Measurements from ENCODE around the gene LRRC41. TPM values are rescaled to one million over a fixed set of nuclear protein-coding genes. Genes with fewer than 3 reads are reported as not detected.

The LRRC41 gene
- total and polyA plus RNA-seq, 2 of the 13 experiments (the other 11 are each of a cell fraction or from before 2014, with no cell fraction given): 48.1 to 53.6 TPM

DNA sequence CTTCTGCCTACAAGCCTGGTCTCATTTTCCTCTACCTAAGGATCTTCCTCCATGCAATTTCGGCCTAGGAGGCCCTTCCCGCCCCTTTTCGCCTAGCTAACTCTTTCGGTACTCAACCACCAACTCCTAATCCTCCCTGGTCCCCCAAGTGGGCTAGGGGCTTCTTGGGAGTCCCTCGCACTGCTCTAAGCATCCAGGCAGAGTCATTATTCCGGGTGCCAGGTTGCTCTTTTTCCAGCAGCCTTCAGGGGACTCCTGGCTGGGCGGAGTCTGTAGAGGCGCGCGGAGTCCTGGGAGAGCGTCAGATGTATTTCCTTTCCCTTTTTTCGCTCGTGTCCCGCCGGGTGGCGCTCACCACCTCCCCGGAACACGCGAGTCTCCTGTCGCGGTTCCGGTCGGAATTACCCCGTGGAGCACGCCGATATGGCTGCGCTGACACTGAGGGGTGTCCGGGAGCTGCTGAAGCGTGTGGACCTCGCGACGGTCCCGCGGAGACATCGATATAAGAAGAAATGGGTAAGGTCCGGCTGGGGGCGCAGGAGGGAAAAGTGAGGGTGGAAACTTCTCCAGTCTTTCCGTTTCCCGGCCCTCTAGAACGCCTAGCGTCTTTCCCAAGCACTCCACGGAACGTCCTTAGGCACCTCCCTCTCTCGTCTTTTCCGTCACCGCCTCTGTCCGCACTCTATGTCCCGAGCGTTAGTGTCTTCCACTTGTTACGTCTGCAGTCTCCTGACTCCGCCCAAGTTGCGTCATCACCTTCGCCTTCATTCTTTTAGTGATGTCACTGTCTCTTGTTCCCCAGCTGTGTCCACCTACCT is 37.2 kb upstream of the LRRC41 start, which contains the start of gene NSUN4 (continued):
- TF ChIP-seq, protein P1, sequence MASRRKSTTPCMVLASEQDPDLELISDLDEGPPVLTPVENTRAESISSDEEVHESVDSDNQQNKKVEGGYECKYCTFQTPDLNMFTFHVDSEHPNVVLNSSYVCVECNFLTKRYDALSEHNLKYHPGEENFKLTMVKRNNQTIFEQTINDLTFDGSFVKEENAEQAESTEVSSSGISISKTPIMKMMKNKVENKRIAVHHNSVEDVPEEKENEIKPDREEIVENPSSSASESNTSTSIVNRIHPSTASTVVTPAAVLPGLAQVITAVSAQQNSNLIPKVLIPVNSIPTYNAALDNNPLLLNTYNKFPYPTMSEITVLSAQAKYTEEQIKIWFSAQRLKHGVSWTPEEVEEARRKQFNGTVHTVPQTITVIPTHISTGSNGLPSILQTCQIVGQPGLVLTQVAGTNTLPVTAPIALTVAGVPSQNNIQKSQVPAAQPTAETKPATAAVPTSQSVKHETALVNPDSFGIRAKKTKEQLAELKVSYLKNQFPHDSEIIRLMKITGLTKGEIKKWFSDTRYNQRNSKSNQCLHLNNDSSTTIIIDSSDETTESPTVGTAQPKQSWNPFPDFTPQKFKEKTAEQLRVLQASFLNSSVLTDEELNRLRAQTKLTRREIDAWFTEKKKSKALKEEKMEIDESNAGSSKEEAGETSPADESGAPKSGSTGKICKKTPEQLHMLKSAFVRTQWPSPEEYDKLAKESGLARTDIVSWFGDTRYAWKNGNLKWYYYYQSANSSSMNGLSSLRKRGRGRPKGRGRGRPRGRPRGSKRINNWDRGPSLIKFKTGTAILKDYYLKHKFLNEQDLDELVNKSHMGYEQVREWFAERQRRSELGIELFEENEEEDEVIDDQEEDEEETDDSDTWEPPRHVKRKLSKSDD (CRISPR knock-in tag; IDR thresholded peaks at IDR 0.05; ENCODE audit: low read depth): peak; percentile 98
- TF ChIP-seq ZNF160 (CRISPR knock-in tag; IDR thresholded peaks at IDR 0.05): peak; percentile 70; the same call in 1 of the 2 replicates
- TF ChIP-seq ZNF616 (CRISPR knock-in tag; IDR thresholded peaks at IDR 0.05; ENCODE audit: low read depth): no peak
- TF ChIP-seq HNRNPH1 (optimal IDR thresholded peaks at IDR 0.05; ENCODE audit: low read depth, low read length): no peak
- TF ChIP-seq, protein P2, sequence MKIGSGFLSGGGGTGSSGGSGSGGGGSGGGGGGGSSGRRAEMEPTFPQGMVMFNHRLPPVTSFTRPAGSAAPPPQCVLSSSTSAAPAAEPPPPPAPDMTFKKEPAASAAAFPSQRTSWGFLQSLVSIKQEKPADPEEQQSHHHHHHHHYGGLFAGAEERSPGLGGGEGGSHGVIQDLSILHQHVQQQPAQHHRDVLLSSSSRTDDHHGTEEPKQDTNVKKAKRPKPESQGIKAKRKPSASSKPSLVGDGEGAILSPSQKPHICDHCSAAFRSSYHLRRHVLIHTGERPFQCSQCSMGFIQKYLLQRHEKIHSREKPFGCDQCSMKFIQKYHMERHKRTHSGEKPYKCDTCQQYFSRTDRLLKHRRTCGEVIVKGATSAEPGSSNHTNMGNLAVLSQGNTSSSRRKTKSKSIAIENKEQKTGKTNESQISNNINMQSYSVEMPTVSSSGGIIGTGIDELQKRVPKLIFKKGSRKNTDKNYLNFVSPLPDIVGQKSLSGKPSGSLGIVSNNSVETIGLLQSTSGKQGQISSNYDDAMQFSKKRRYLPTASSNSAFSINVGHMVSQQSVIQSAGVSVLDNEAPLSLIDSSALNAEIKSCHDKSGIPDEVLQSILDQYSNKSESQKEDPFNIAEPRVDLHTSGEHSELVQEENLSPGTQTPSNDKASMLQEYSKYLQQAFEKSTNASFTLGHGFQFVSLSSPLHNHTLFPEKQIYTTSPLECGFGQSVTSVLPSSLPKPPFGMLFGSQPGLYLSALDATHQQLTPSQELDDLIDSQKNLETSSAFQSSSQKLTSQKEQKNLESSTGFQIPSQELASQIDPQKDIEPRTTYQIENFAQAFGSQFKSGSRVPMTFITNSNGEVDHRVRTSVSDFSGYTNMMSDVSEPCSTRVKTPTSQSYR (CRISPR knock-in tag; IDR thresholded peaks at IDR 0.05; ENCODE audit: borderline replicate concordance): no peak
- TF ChIP-seq ZSCAN22 (CRISPR knock-in tag; IDR thresholded peaks at IDR 0.05): no peak
- TF ChIP-seq PHF8 (CRISPR knock-in tag; IDR thresholded peaks at IDR 0.05): peak; percentile 85
- TF ChIP-seq ISL2 (CRISPR knock-in tag; IDR thresholded peaks at IDR 0.05): peak; percentile 75
- TF ChIP-seq MAFF (IDR thresholded peaks at IDR 0.05; ENCODE audit: low read depth, low read length): no peak
- TF ChIP-seq ZNF20 (CRISPR knock-in tag; IDR thresholded peaks at IDR 0.05): no peak
- TF ChIP-seq, protein P3, sequence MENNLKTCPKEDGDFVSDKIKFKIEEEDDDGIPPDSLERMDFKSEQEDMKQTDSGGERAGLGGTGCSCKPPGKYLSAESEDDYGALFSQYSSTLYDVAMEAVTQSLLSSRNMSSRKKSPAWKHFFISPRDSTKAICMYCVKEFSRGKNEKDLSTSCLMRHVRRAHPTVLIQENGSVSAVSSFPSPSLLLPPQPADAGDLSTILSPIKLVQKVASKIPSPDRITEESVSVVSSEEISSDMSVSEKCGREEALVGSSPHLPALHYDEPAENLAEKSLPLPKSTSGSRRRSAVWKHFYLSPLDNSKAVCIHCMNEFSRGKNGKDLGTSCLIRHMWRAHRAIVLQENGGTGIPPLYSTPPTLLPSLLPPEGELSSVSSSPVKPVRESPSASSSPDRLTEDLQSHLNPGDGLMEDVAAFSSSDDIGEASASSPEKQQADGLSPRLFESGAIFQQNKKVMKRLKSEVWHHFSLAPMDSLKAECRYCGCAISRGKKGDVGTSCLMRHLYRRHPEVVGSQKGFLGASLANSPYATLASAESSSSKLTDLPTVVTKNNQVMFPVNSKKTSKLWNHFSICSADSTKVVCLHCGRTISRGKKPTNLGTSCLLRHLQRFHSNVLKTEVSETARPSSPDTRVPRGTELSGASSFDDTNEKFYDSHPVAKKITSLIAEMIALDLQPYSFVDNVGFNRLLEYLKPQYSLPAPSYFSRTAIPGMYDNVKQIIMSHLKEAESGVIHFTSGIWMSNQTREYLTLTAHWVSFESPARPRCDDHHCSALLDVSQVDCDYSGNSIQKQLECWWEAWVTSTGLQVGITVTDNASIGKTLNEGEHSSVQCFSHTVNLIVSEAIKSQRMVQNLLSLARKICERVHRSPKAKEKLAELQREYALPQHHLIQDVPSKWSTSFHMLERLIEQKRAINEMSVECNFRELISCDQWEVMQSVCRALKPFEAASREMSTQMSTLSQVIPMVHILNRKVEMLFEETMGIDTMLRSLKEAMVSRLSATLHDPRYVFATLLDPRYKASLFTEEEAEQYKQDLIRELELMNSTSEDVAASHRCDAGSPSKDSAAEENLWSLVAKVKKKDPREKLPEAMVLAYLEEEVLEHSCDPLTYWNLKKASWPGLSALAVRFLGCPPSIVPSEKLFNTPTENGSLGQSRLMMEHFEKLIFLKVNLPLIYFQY (CRISPR knock-in tag; IDR thresholded peaks at IDR 0.05; ENCODE audit: borderline replicate concordance): peak; percentile 79; the same call in 1 of the 2 replicates
- no peak for TF ChIP-seq ZNF780A (CRISPR knock-in tag; IDR thresholded peaks at IDR 0.05)
- no peak for TF ChIP-seq RARG (CRISPR knock-in tag; IDR thresholded peaks at IDR 0.05; ENCODE audit: low read depth)
- TF ChIP-seq KLF12 (CRISPR knock-in tag; IDR thresholded peaks at IDR 0.05; ENCODE audit: borderline replicate concordance): peak; percentile 73; the same call in 1 of the 2 replicates
- peak; percentile 72 to 81 for TF ChIP-seq POLR2A (IDR thresholded peaks at IDR 0.05; ENCODE audit: insufficient read depth in 1 of 2, low read depth in 2 of 2, low read length in 2 of 2)
- no peak for TF ChIP-seq CENPX (CRISPR knock-in tag; IDR thresholded peaks at IDR 0.05)
- TF ChIP-seq, protein P4, sequence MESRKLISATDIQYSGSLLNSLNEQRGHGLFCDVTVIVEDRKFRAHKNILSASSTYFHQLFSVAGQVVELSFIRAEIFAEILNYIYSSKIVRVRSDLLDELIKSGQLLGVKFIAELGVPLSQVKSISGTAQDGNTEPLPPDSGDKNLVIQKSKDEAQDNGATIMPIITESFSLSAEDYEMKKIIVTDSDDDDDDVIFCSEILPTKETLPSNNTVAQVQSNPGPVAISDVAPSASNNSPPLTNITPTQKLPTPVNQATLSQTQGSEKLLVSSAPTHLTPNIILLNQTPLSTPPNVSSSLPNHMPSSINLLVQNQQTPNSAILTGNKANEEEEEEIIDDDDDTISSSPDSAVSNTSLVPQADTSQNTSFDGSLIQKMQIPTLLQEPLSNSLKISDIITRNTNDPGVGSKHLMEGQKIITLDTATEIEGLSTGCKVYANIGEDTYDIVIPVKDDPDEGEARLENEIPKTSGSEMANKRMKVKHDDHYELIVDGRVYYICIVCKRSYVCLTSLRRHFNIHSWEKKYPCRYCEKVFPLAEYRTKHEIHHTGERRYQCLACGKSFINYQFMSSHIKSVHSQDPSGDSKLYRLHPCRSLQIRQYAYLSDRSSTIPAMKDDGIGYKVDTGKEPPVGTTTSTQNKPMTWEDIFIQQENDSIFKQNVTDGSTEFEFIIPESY (CRISPR knock-in tag; IDR thresholded peaks at IDR 0.05): peak; percentile 50; the same call in 1 of the 2 replicates
- no peak for TF ChIP-seq SIX1 (CRISPR knock-in tag; IDR thresholded peaks at IDR 0.05; ENCODE audit: borderline replicate concordance)
